Smooth muscle cell of the umbilical artery (primary cell): ENCODE measurements around the gene KRTAP13-2. TPM values are rescaled to one million over a fixed set of nuclear protein-coding genes. Genes with fewer than 3 reads are reported as not detected.

ENCODE experiments used
- total RNA-seq: library from RNA; depleted of rRNA; stranded (reverse); fragments of >200 nt; gene quantifications from 2 replicates; pipeline ENCODE4 v1.2.3, GENCODE V29; 2014

The KRTAP13-2 gene
- total RNA-seq, result not detected in 2 replicates

GRCh38 chr21:30372139-30372770 is at the start of gene KRTAP13-2:
TSS of gene KRTAP13-2 (minus strand) at chr21:30372271. CDS start at chr21:30372213, 58 bp downstream.

GRCh38 chr21:30395731-30396130 is 23.7 kb upstream of the KRTAP13-2 start, which contains the start of gene KRTAP13-1:
TSS of gene KRTAP13-1 (plus strand) at chr21:30396031. CDS start at chr21:30396087, 56 bp downstream.

GRCh38 chr21:30348506-30348905 is 23.6 kb downstream of the KRTAP13-2 start, which contains the start of gene KRTAP23-1:
TSS of gene KRTAP23-1 (minus strand) at chr21:30348606. CDS start at chr21:30348606, 0 bp downstream.

GRCh38 chr21:30337276-30337744 is 34.8 kb downstream of the KRTAP13-2 start, which contains the start of gene KRTAP27-1:
TSS of gene KRTAP27-1 (minus strand) at chr21:30337694. CDS start at chr21:30337668, 26 bp downstream.

Other genes starting within 250 kb of the KRTAP13-2 start
- not detected in 2 replicates for gene CLDN17, start 205.5 kb downstream of the KRTAP13-2 start, total RNA-seq
- gene CLDN8, start 156.2 kb downstream of the KRTAP13-2 start, total RNA-seq, result not detected in 2 replicates
- not detected in 2 replicates for gene KRTAP24-1, start 89.3 kb downstream of the KRTAP13-2 start, total RNA-seq
- gene KRTAP25-1, start 82.8 kb downstream of the KRTAP13-2 start, total RNA-seq, result not detected in 2 replicates
- not detected in 2 replicates for gene KRTAP26-1, start 52.0 kb downstream of the KRTAP13-2 start, total RNA-seq
- not detected in 2 replicates for gene KRTAP27-1, start 34.6 kb downstream of the KRTAP13-2 start, total RNA-seq
- gene KRTAP23-1, start 23.7 kb downstream of the KRTAP13-2 start, total RNA-seq, result not detected in 2 replicates
- not detected in 2 replicates for gene KRTAP13-1, start 23.8 kb upstream of the KRTAP13-2 start, total RNA-seq
- not detected in 2 replicates for gene KRTAP13-3, start 53.7 kb upstream of the KRTAP13-2 start, total RNA-seq
- gene KRTAP13-4, start 57.9 kb upstream of the KRTAP13-2 start, total RNA-seq, result not detected in 2 replicates
- gene KRTAP15-1, start 68.0 kb upstream of the KRTAP13-2 start, total RNA-seq, result not detected in 2 replicates
- not detected in 2 replicates for gene KRTAP19-1, start 108.1 kb upstream of the KRTAP13-2 start, total RNA-seq
- gene KRTAP19-2, start 115.2 kb upstream of the KRTAP13-2 start, total RNA-seq, result not detected in 2 replicates
- not detected in 2 replicates for gene KRTAP19-3, start 119.7 kb upstream of the KRTAP13-2 start, total RNA-seq
- not detected in 2 replicates for gene KRTAP19-4, start 124.9 kb upstream of the KRTAP13-2 start, total RNA-seq
- gene KRTAP19-5, start 129.9 kb upstream of the KRTAP13-2 start, total RNA-seq, result not detected in 2 replicates
- gene KRTAP19-6, start 169.6 kb upstream of the KRTAP13-2 start, total RNA-seq, result not detected in 2 replicates
- gene KRTAP19-7, start 189.0 kb upstream of the KRTAP13-2 start, total RNA-seq, result not detected in 2 replicates
- gene KRTAP22-2, start 218.1 kb upstream of the KRTAP13-2 start, total RNA-seq, result not detected in 2 replicates
- not detected in 2 replicates for gene KRTAP6-3, start 220.2 kb upstream of the KRTAP13-2 start, total RNA-seq
- gene KRTAP6-2, start 226.6 kb upstream of the KRTAP13-2 start, total RNA-seq, result not detected in 2 replicates
- gene KRTAP22-1, start 228.8 kb upstream of the KRTAP13-2 start, total RNA-seq, result not detected in 2 replicates
- not detected in 2 replicates for gene KRTAP6-1, start 241.7 kb upstream of the KRTAP13-2 start, total RNA-seq
- not detected in 2 replicates for gene KRTAP20-1, start 244.2 kb upstream of the KRTAP13-2 start, total RNA-seq
- gene KRTAP20-4, start 248.4 kb upstream of the KRTAP13-2 start, total RNA-seq, result not detected in 2 replicates